Aorta (tissue), 5 donors: Measurements from ENCODE around the gene ARHGAP31. TPM values are rescaled to one million over a fixed set of nuclear protein-coding genes. Genes with fewer than 3 reads are reported as not detected.
"Not testable (repeated sequence)": the region's sequence is repeated elsewhere in the genome, so short reads cannot be mapped to it uniquely, and the experiment has no call there.

Source experiments
- ATAC-seq: fragments of 200-7000 bp; cut with Tn5 transposase; one replicate; pipeline ENCODE4 v1.9.1; 2022; ENCODE audit warnings: moderate library complexity; ENCODE audit not compliant: low FRiP score
- DNase-seq, 2 donors: peaks; one replicate each; pipeline ENCODE4 v3.0.0-alpha.2; 2020
- H3K27ac ChIP-seq, 2 donors: one replicate each; pipeline ENCODE4 v1.5.1; 2013; ENCODE audit warnings: low read length in 2 of 2, mild to moderate bottlenecking in 2 of 2, moderate library complexity in 2 of 2, control low read depth in 1 of 2, inconsistent platforms in 1 of 2, low read depth in 1 of 2
- H3K27me3 ChIP-seq, 2 donors: one replicate each; pipeline ENCODE4 v1.6.1; 2013; ENCODE audit warnings: control low read depth in 1 of 2, low read length in 1 of 2, mild to moderate bottlenecking in 1 of 2, moderate library complexity in 1 of 2; ENCODE audit not compliant: insufficient read depth in 2 of 2, control insufficient read depth in 1 of 2
- H3K36me3 ChIP-seq, 2 donors: one replicate each; pipeline ENCODE4 v1.6.1; 2013; ENCODE audit warnings: control low read depth in 1 of 2, low read length in 1 of 2, mild to moderate bottlenecking in 1 of 2; ENCODE audit not compliant: insufficient read depth in 2 of 2, control insufficient read depth in 1 of 2
- H3K4me1 ChIP-seq, 2 donors: one replicate each; pipeline ENCODE4 v1.6.1; 2013; ENCODE audit warnings: low read length in 2 of 2, control low read depth in 1 of 2, mild to moderate bottlenecking in 1 of 2, moderate library complexity in 1 of 2; ENCODE audit not compliant: insufficient read depth in 2 of 2, control insufficient read depth in 1 of 2
- H3K4me3 ChIP-seq, 2 donors: one replicate each; pipeline ENCODE4 v1.5.1; 2013; ENCODE audit warnings: low read length in 2 of 2, control low read depth in 1 of 2, mild to moderate bottlenecking in 1 of 2
- H3K9me3 ChIP-seq: one replicate; pipeline ENCODE4 v1.6.1; 2013; ENCODE audit warnings: mild to moderate bottlenecking, low read length; ENCODE audit not compliant: control insufficient read depth
- WGBS, 2 donors: extraction: QIAGEN DNeasy Blood & Tissue Kit; methylation state at CpG; one replicate each; pipeline ENCODE4 v1.1.7; 2013; 5-methylcytosine and 5-hydroxymethylcytosine counted together
- intact Hi-C, 2 donors: fragments of 100-400 bp; cut with DNase I; formaldehyde crosslinking; loops; one replicate each; pipeline versions ENCODE4 v1.14.2 to v1.15.0; 2022
- polyA plus RNA-seq, 2 donors: library from polyadenylated mRNA; stranded (reverse); fragments of 200-250 nt; gene quantifications; one replicate each; pipeline ENCODE4 v1.2.3, GENCODE V29; 2013
- total RNA-seq, 2 donors: library from RNA; stranded (reverse); fragmentation: NEBNext Ultra II Directional; extraction: Animal tissue kit (Norgen Biotek cat#: 25700); gene quantifications; one replicate each; pipeline ENCODE4 v1.2.1, GENCODE V29; 2021
- donor health status: healthy with polysubstance abuse.
- donor health status: Bipolar disorder and iron deficiency.
- donor health status: DM: no; HTN: no; CAD: no.
- donor health status: DM: no; HTN: no; CAD: no.
- donor health status: DM: yes; HTN: yes; CAD: no.

Gene ARHGAP31
- total and polyA plus RNA-seq, 4 donors = 1.5 to 65.0 (median 15.7) TPM

- not testable (repeated sequence) for H3K9me3 ChIP-seq, H3K27me3 ChIP-seq, H3K27ac ChIP-seq, DNase-seq, H3K4me3 ChIP-seq, H3K36me3 ChIP-seq, ATAC-seq, H3K4me1 ChIP-seq
- WGBS, 2 donors = 76 to 89% methylated on average over 2 of the region's 2 CpGs
- intact Hi-C loops = loop anchor here (10.0 kb wide), 4 partner anchors 55 to 195 kb away; partner anchors contain the start of genes POGLUT1 (in 1 of the 2) and TMEM39A (in 1 of the 2)
Measured at GRCh38 chr3:119270212-119270611, 24.0 kb upstream of the ARHGAP31 start.

DNA sequence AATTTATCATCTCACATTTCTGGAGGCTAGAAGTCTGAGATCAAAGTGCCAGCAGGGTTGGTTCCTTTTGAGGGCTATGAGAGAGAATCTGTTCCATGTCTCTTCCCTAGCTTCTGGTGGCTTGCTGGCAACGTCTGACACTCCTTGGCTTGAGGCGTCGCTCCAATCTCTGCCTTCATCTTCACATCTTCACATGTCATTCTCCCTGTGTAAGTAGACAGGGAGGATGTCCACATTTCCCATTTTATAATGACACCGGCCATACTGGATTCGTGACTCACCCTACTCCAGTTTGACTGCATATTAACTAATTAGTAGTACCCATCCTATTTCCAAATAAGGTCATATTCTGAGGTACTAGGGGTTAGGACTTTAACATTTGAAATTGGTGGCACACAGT lies 17.5 kb upstream of the ARHGAP31 start:
- WGBS, 2 donors = 86 to 87% methylated on average over 5 of the region's 5 CpGs
- no peaks in the 10 kb centered on the region for H3K9me3 ChIP-seq
- ATAC-seq (no peak), DNase-seq (no peak)
- H3K4me1 ChIP-seq = no peaks in the 10 kb centered on the region
- no peaks in the 10 kb centered on the region for H3K27me3 ChIP-seq
- no peak overlapping the region for H3K27ac ChIP-seq
- H3K36me3 ChIP-seq = no peaks in the 10 kb centered on the region
- no peak overlapping the region for H3K4me3 ChIP-seq
- intact Hi-C loops = loop anchor here (10.0 kb wide), 4 partner anchors 48 to 188 kb away; partner anchors contain the start of genes POGLUT1 (in 1 of the 2) and TMEM39A (in 1 of the 2)

GRCh38 chr3:119279101-119279554 lies 15.1 kb upstream of the ARHGAP31 start:
- H3K27me3 ChIP-seq = no peaks in the 10 kb centered on the region
- no peaks in the 10 kb centered on the region for H3K4me1 ChIP-seq
- DNase-seq (peak; percentile 62 to 79), ATAC-seq (peak; percentile 83)
- H3K4me3 ChIP-seq = no peak overlapping the region
- no peaks in the 10 kb centered on the region for H3K36me3 ChIP-seq
- intact Hi-C loops = loop anchor here (10.0 kb wide), 4 partner anchors 46 to 186 kb away; partner anchors contain the start of genes POGLUT1 (in 1 of the 2) and TMEM39A (in 1 of the 2)
- H3K9me3 ChIP-seq = no peaks in the 10 kb centered on the region
- 19 to 23% methylated on average over 6 of the region's 6 CpGs for WGBS, 2 donors
- H3K27ac ChIP-seq = no peak overlapping the region

DNA sequence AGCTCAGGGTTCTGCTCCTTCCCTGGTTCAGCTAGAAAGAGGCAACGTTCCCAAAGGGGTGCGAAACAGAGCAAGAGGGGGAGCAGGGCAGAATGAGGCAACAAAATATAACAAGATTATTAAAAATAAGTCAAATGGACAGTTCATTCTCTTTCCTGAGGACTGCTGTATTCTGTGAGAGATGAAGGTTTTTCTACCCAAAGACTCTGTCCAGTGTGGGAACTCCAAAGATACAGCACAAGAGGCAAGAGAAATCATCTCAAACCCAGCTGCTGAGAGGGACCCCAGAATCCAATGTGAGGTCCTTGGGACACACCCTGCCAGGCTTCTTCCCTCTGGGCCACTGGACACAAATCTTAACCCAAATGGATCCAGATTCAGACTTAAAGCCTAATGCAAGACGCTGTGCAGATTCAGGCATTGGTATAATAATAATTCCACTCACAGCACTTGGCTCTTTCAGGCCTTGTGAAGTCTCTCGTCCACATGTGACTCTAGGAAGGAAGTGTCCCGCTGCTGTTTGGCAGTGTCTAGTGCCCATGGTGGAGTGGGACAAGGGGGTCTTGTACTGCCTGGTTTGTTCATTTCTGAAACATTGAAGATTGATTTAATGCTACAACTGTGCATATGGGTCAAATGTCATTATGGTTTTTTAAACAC lies 14.5 kb upstream of the ARHGAP31 start:
- no peaks in the 10 kb centered on the region for H3K27me3 ChIP-seq
- no peaks in the 10 kb centered on the region for H3K36me3 ChIP-seq
- no peaks in the 10 kb centered on the region for H3K9me3 ChIP-seq
- H3K4me1 ChIP-seq = no peaks in the 10 kb centered on the region
- DNase-seq (no peak), ATAC-seq (no peak)
- H3K27ac ChIP-seq = no peak overlapping the region
- intact Hi-C loops = loop anchor here (10.0 kb wide), 4 partner anchors 45 to 185 kb away; partner anchors contain the start of genes POGLUT1 (in 1 of the 2) and TMEM39A (in 1 of the 2)
- 51 to 54% methylated on average over 5 of the region's 5 CpGs for WGBS, 2 donors
- no peak overlapping the region for H3K4me3 ChIP-seq

DNA sequence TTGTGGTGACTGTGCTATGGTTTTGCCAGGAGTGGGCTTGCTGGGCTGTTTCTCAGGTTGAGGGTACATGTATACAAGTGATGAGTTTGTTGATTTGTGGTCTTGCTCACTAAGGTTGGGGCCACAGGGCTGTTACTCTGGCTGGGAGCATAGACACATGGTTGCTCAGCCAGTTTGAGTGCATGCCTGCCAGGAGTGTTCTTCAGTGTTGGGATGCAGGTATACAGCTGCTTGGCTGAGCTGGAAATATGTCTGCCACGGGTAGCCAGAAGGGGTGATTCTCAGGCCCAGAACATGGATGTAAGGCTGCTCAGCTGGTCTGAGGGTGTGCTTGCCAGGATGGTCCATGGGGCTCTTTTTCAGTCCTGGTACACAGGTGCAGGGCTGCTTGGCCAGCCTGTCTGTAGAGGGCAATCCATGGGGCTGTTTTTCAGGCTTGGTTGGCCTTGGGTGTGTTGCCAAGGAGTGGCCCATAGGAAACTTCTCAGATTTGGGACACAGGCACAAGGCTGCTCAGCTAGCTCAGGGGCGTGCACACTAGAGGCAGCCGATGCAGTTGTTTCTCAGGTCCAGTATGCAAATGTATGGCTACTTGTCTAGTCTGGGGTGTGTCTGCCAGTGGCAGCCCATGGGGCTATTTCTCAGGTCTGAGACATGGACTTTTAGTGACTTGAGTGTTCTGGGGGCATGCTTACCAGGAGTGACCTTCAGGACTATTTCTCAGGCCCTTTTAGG lies 5.3 kb upstream of the ARHGAP31 start:
- 88 to 98% methylated on average over 3 of the region's 3 CpGs for WGBS, 2 donors
- intact Hi-C loops = no loop called here
- Histone ChIP-seq H3K4me3 (no peak overlapping the region), H3K27ac (no peak overlapping the region), H3K9me3 (no peaks in the 10 kb centered on the region), H3K36me3 (no peaks in the 10 kb centered on the region), H3K27me3 (no peaks in the 10 kb centered on the region), H3K4me1 (no peaks in the 10 kb centered on the region)
- DNase-seq (no peak), ATAC-seq (no peak)

GRCh38 chr3:119289404-119289770 lies 4.8 kb upstream of the ARHGAP31 start:
- no peak for ATAC-seq
- no peaks in the 10 kb centered on the region for H3K4me1 ChIP-seq
- no peak overlapping the region for H3K4me3 ChIP-seq
- DNase-seq = no peak
- H3K27ac ChIP-seq = no peak overlapping the region
- no peaks in the 10 kb centered on the region for H3K36me3 ChIP-seq
- H3K27me3 ChIP-seq = no peaks in the 10 kb centered on the region
- H3K9me3 ChIP-seq = no peaks in the 10 kb centered on the region
- intact Hi-C loops = no loop called here
- 92 to 94% methylated on average over 2 of the region's 2 CpGs for WGBS, 2 donors

DNA sequence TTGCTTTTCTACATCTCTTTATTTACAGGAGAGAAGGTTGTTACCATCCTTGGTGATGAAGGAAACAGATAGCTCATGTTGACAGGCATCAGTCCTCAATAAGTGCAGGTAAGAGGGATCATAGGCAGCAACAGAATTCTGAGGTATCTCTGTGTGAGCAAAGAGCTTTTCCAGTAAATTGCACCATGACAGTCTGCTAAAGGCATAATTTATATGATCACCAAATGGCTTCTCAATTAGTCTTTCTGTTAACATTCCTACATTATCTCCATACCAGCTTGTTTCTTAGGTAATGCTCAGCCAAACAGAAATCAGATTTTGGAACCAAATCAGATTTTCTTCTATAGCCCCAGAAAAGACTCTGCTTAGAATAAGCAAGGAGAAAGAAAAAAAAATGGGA lies 3.6 kb upstream of the ARHGAP31 start:
- H3K4me3 ChIP-seq = no peak overlapping the region
- no peak for ATAC-seq

DNA sequence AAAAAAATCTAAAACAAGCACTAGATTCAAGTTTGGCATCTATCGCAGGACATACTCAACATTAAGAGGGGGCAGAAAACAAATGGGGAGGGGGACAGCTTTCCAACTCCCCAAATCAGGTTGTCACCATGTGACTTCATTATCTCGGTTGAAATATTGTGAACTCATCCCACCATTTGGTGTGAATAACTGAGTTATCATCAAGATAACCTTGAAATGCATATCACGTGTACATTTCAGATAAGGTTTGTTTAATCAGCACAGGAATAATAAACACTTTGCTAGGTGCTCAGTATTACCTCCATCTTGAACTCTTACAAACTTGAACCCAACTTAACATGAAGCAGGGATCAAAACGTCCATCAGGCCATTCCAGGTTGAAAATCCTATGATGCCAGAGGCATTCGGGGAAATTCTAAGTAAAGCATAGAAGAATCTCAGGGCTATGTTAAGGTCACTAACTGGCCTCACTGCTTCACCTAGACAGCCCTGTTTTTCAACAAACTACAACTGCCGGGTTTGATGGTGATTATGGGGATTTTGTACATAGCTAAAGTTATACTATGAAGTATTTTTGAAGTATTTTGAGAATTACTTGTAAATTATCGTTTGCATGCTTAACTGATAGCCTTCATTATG lies 3.0 kb upstream of the ARHGAP31 start:
- DNase-seq (no peak), ATAC-seq (no peak)
- H3K27me3 ChIP-seq = no peaks in the 10 kb centered on the region
- no peaks in the 10 kb centered on the region for H3K36me3 ChIP-seq
- intact Hi-C loops = no loop called here
- H3K27ac ChIP-seq = no peak overlapping the region
- H3K4me1 ChIP-seq = no peaks in the 10 kb centered on the region
- H3K4me3 ChIP-seq = no peak overlapping the region
- no peaks in the 10 kb centered on the region for H3K9me3 ChIP-seq
- WGBS, 2 donors = 85 to 89% methylated on average over 7 of the region's 7 CpGs

More for the DNA sequence above, 3.6 kb upstream of the ARHGAP31 start:
- DNase-seq = no peak
- intact Hi-C loops = no loop called here
- Histone ChIP-seq H3K4me1 (no peaks in the 10 kb centered on the region), H3K36me3 (no peaks in the 10 kb centered on the region), H3K27me3 (no peaks in the 10 kb centered on the region), H3K9me3 (no peaks in the 10 kb centered on the region), H3K27ac (no peak overlapping the region)
